IMR-90 (cell line): ENCODE results near the gene CDH23. TPM values are rescaled to one million over a fixed set of nuclear protein-coding genes. Genes with fewer than 3 reads are reported as not detected.

Source experiments
- ATAC-seq: fragments of 200-7000 bp; cut with Tn5 transposase; 2 replicates; pipeline ENCODE4 v1.9.1; 2020; ENCODE audit warnings: low read depth, mild to moderate bottlenecking, moderate library complexity
- BruUV-seq: library from RNA; stranded (reverse); fragments of 400-500 nt; replicated peaks from 2 replicates; lab custom pipeline; 2021; lab: Mats Ljungman, UMichigan
- CTCF ChIA-PET: fragments of 300-600 bp; formaldehyde crosslinking; extraction: SDS; loops from one replicate; lab custom pipeline; 2021; ENCODE audit warnings: antibody characterized with exemption; lab: Yijun Ruan, JAX
- POLR2A ChIA-PET: fragments of 300-600 bp; sonication (Branson Sonifier 250); formaldehyde crosslinking; loops from one replicate; lab custom pipeline; 2022; ENCODE audit warnings: antibody characterized with exemption; ENCODE audit not compliant: unreplicated experiment; lab: Charles Lee
- DNase-seq: peaks from one replicate; pipeline ENCODE4 v3.0.0; 2013
- H2AFZ ChIP-seq: replicated peaks from 2 replicates; pipeline ENCODE3; 2013; ENCODE audit warnings: low read length, mild to moderate bottlenecking; ENCODE audit not compliant: poor library complexity
- H2AK5ac ChIP-seq: 2 replicates; pipeline ENCODE4 v1.6.1; 2013; ENCODE audit warnings: low read depth, low read length, inconsistent platforms
- H2AK9ac ChIP-seq: replicated peaks from 2 replicates; pipeline ENCODE3; 2013; ENCODE audit warnings: mild to moderate bottlenecking, low read depth, low read length, moderate library complexity; ENCODE audit not compliant: poor library complexity
- H2BK120ac ChIP-seq: 2 replicates; pipeline ENCODE4 v1.6.1; 2013; ENCODE audit warnings: low read depth, low read length, inconsistent platforms
- H2BK15ac ChIP-seq: 3 replicates; pipeline ENCODE4 v1.6.1; 2013; ENCODE audit warnings: low read depth, low read length, inconsistent platforms
- H2BK20ac ChIP-seq: 2 replicates; pipeline ENCODE4 v1.6.1; 2013; ENCODE audit warnings: low read depth, mild to moderate bottlenecking, inconsistent platforms, low read length, moderate library complexity
- H2BK5ac ChIP-seq: 2 replicates; pipeline ENCODE4 v1.6.1; 2013; ENCODE audit warnings: mild to moderate bottlenecking, low read depth, low read length, inconsistent platforms; ENCODE audit not compliant: poor library complexity, severe bottlenecking
- H3K14ac ChIP-seq: replicated peaks from 2 replicates; pipeline ENCODE4 v1.6.1; 2013; ENCODE audit warnings: low read depth, low read length, inconsistent platforms
- H3K18ac ChIP-seq: 2 replicates; pipeline ENCODE4 v1.6.1; 2013; ENCODE audit warnings: low read depth, low read length, control low read depth
- H3K23ac ChIP-seq: 2 replicates; pipeline ENCODE4 v1.6.1; 2013; ENCODE audit warnings: low read depth, low read length, inconsistent platforms
- H3K27ac ChIP-seq: 2 replicates; pipeline ENCODE4 v1.5.1; 2013; ENCODE audit warnings: mild to moderate bottlenecking, control low read depth, low read length; ENCODE audit not compliant: insufficient read depth
- H3K27me3 ChIP-seq: 2 replicates; pipeline ENCODE4 v1.6.1; 2013; ENCODE audit warnings: low read length; ENCODE audit not compliant: control insufficient read depth, insufficient read depth
- H3K36me3 ChIP-seq: 2 replicates; pipeline ENCODE4 v1.6.1; 2013; ENCODE audit warnings: low read length, mixed read lengths; ENCODE audit not compliant: control insufficient read depth, insufficient read depth
- H3K4ac ChIP-seq: 2 replicates; pipeline ENCODE4 v1.6.1; 2013; ENCODE audit warnings: low read depth, low read length, inconsistent platforms
- H3K4me1 ChIP-seq: 2 replicates; pipeline ENCODE4 v1.6.1; 2013; ENCODE audit warnings: low read length, mixed read lengths; ENCODE audit not compliant: control insufficient read depth, insufficient read depth
- H3K4me2 ChIP-seq: 2 replicates; pipeline ENCODE4 v1.6.1; 2013; ENCODE audit warnings: low read depth, mild to moderate bottlenecking, control low read depth, low read length, moderate library complexity
- H3K4me3 ChIP-seq: 2 replicates; pipeline ENCODE4 v1.5.1; 2013; ENCODE audit warnings: low read depth, mild to moderate bottlenecking, control low read depth, low read length, moderate library complexity; ENCODE audit not compliant: insufficient read depth
- H3K56ac ChIP-seq: 2 replicates; pipeline ENCODE4 v1.6.1; 2013; ENCODE audit warnings: low read length, inconsistent platforms; ENCODE audit not compliant: insufficient read depth; ENCODE audit errors: extremely low read depth
- H3K79me1 ChIP-seq, 2 experiments: 2 replicates each; pipeline ENCODE4 v1.6.1; 2013; ENCODE audit warnings: low read length in 2 of 2, inconsistent platforms in 1 of 2, low read depth in 1 of 2
- H3K9ac ChIP-seq: 2 replicates; pipeline ENCODE4 v1.6.1; 2013; ENCODE audit warnings: low read depth, low read length, control low read depth
- H3K9me1 ChIP-seq: 2 replicates; pipeline ENCODE4 v1.6.1; 2013; ENCODE audit warnings: low read length, inconsistent platforms; ENCODE audit not compliant: insufficient read depth
- H3K9me3 ChIP-seq: 2 replicates; pipeline ENCODE4 v1.6.1; 2013; ENCODE audit warnings: low read length; ENCODE audit not compliant: control insufficient read depth, insufficient read depth
- H4K20me1 ChIP-seq: 2 replicates; pipeline ENCODE4 v1.6.1; 2013; ENCODE audit warnings: low read length, inconsistent platforms; ENCODE audit not compliant: insufficient read depth
- H4K5ac ChIP-seq: 2 replicates; pipeline ENCODE4 v1.6.1; 2013; ENCODE audit warnings: mild to moderate bottlenecking, low read depth, low read length, control low read depth
- H4K8ac ChIP-seq, 2 experiments: 2 replicates each; pipeline ENCODE4 v1.6.1; 2013; ENCODE audit warnings: low read depth in 2 of 2, low read length in 2 of 2, control low read depth in 1 of 2, inconsistent platforms in 1 of 2
- H4K91ac ChIP-seq: 2 replicates; pipeline ENCODE4 v1.6.1; 2013; ENCODE audit warnings: low read depth, low read length, inconsistent platforms; ENCODE audit not compliant: insufficient read depth
- BHLHE40 ChIP-seq: fragments of 150-350 bp; IDR thresholded peaks from 2 replicates; pipeline ENCODE4 v1.6.1; 2016; ENCODE audit warnings: mild to moderate bottlenecking, low read depth, low read length
- CEBPB ChIP-seq: IDR thresholded peaks from 2 replicates; pipeline ENCODE4 v1.6.1; 2012; ENCODE audit warnings: low read depth, low read length, improper control_type of control experiment
- CHD1 ChIP-seq: IDR thresholded peaks from 2 replicates; pipeline ENCODE4 v1.6.1; 2012; ENCODE audit warnings: low read depth, low read length, improper control_type of control experiment
- FOS ChIP-seq: fragments of 150-350 bp; IDR thresholded peaks from 2 replicates; pipeline ENCODE4 v1.6.1; 2016; ENCODE audit warnings: low read depth, low read length
- MAFK ChIP-seq: IDR thresholded peaks from 2 replicates; pipeline ENCODE4 v1.6.1; 2012; ENCODE audit warnings: low read depth, low read length, improper control_type of control experiment
- MAZ ChIP-seq: IDR thresholded peaks from 2 replicates; pipeline ENCODE4 v1.6.1; 2012; ENCODE audit warnings: low read depth, mild to moderate bottlenecking, low read length, improper control_type of control experiment, moderate library complexity, borderline replicate concordance
- MXI1 ChIP-seq: IDR thresholded peaks from 2 replicates; pipeline ENCODE4 v1.6.1; 2012; ENCODE audit warnings: low read depth, mild to moderate bottlenecking, low read length, moderate library complexity, borderline replicate concordance
- POLR2A ChIP-seq: IDR thresholded peaks from 2 replicates; pipeline ENCODE4 v1.6.1; 2012; ENCODE audit warnings: mild to moderate bottlenecking, low read depth, low read length
- RAD21 ChIP-seq: IDR thresholded peaks from 2 replicates; pipeline ENCODE4 v1.6.1; 2012; ENCODE audit warnings: low read length, improper control_type of control experiment
- RCOR1 ChIP-seq: IDR thresholded peaks from 2 replicates; pipeline ENCODE4 v1.6.1; 2012; ENCODE audit warnings: mild to moderate bottlenecking, low read length, improper control_type of control experiment; ENCODE audit not compliant: insufficient replicate concordance
- RFX5 ChIP-seq: IDR thresholded peaks from 2 replicates; pipeline ENCODE4 v1.8.0; 2012; ENCODE audit warnings: low read depth, mild to moderate bottlenecking, low read length, moderate library complexity
- WGBS, 2 experiments: methylation state at CpG; one replicate each; pipeline versions ENCODE4 v1.1.5 to v1.1.7; 2013; ENCODE audit warnings: missing lambda C conversion rate in 2 of 2; ENCODE audit not compliant: insufficient read length in 1 of 2; ENCODE audit errors: extremely low coverage in 2 of 2; 5-methylcytosine and 5-hydroxymethylcytosine counted together
- dilution Hi-C: fragments of 300-500 bp; cut with HindIII; formaldehyde crosslinking; loops from one replicate; pipeline ENCODE4 v1.14.3; 2018; ENCODE audit warnings: low sequenced_read_pairs; ENCODE audit not compliant: unreplicated experiment
- in situ Hi-C: fragments of 300-500 bp; cut with MboI; formaldehyde crosslinking; loops from 3 replicates; pipeline ENCODE4 v1.14.3; 2019; ENCODE audit warnings: low sequenced_read_pairs, inconsistent platforms, mixed read lengths
- intact Hi-C: fragments of 100-400 bp; cut with micrococcal nuclease; formaldehyde crosslinking; loops from 2 replicates; pipeline ENCODE4 v1.10.0; 2022
- polyA plus RNA-seq, 3 experiments: library from polyadenylated mRNA; depleted of rRNA; stranded (reverse); fragments of >200 nt; gene quantifications; 2 replicates each; pipeline ENCODE4 v1.2.3, GENCODE V29; 2012; ENCODE audit warnings: low replicate concordance in 1 of 3
- total RNA-seq: library from RNA; depleted of rRNA; stranded (reverse); fragments of >200 nt; gene quantifications from 2 replicates; pipeline ENCODE4 v1.2.3, GENCODE V29; 2012
- TF ChIP-seq, protein P1 (sequence below): fragments of 150-350 bp; IDR thresholded peaks from 2 replicates; pipeline ENCODE4 v1.6.1; 2017; ENCODE audit warnings: mild to moderate bottlenecking, antibody characterized with exemption, low read length, low read depth
- TF ChIP-seq, protein P2 (sequence below): fragments of 150-350 bp; IDR thresholded peaks from 2 replicates; pipeline ENCODE4 v1.6.1; 2016; ENCODE audit warnings: low read depth, mild to moderate bottlenecking, low read length, moderate library complexity, borderline replicate concordance
- TF ChIP-seq, protein P3 (sequence below): conservative IDR thresholded peaks from 2 replicates; pipeline ENCODE4 v1.5.1; 2012; ENCODE audit warnings: mild to moderate bottlenecking, low read depth, low read length, improper control_type of control experiment

CDH23 gene
- total and polyA plus RNA-seq, 2 of the 4 experiments (the other 2 are of a cell fraction): under 0.01 to 0.03 TPM

DNA sequence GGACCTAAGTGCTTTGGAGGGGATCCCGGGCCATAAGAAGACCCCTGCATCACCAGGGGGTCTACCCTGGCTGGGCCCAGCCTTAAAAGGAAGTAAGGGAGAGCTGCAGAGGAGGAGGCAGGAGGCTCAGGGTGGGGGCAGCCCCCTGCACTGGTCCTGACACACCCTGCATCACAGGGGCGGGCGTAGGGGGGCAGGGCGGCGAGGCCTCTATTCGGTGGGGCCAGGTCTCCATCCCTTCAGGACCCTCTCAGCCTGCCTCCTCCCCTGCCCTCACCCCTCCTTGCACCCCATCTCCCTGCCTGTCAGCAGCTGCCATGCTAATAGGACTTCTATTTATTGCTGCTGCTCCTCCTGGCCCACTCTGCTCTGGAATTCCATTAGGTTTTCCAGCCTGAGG lies 221.5 kb downstream of the CDH23 start (continued):
- TF ChIP-seq RAD21 (no peak), FOS (no peak), CHD1 (no peak), RCOR1 (no peak), MAZ (no peak)
- TF ChIP-seq, protein P1, sequence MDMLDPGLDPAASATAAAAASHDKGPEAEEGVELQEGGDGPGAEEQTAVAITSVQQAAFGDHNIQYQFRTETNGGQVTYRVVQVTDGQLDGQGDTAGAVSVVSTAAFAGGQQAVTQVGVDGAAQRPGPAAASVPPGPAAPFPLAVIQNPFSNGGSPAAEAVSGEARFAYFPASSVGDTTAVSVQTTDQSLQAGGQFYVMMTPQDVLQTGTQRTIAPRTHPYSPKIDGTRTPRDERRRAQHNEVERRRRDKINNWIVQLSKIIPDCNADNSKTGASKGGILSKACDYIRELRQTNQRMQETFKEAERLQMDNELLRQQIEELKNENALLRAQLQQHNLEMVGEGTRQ: no peak

DNA sequence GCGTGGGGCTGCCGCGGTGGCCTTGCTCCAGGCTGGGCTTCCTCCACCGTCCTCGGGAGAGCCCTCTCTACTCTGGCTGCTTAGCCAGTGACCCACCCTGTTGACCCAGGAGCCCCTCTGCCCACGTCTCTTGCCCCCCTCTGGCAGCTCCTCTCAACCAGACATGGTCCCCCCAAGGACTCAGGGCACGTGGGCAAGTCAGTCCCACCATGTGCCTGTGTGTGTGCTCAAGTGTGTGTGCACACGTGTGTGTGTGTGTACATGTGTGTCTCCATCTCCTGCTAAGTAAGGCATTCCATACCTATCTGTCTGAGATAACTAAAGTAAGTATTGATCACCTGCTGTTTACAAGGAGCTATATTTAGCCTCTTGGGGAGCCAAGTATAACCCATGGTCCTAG lies 221.9 kb downstream of the CDH23 start:
- POLR2A ChIA-PET: no interaction called here
- Histone ChIP-seq H3K27ac (no peak overlapping the region), H2BK120ac (no peak overlapping the region), H3K18ac (no peak overlapping the region), H3K4me1 (peaks cover 6% of the 10 kb centered on the region; the same call in 1 of the 2 replicates), H3K27me3 (peaks cover 19% of the 10 kb centered on the region), H3K4ac (no peak overlapping the region), H2BK20ac (no peak overlapping the region), H3K36me3 (no peaks in the 10 kb centered on the region), H2AFZ (no peak overlapping the region), H2BK15ac (no peak overlapping the region), H2AK5ac (no peak overlapping the region), H3K9ac (no peak overlapping the region), H4K8ac (no peak overlapping the region), H3K9me1 (no peaks in the 10 kb centered on the region), H4K20me1 (no peaks in the 10 kb centered on the region), H3K14ac (no peak overlapping the region), H4K91ac (no peak overlapping the region), H3K56ac (no peak overlapping the region), H3K9me3 (no peaks in the 10 kb centered on the region; the same call in 1 of the 2 replicates), H2BK5ac (no peak overlapping the region), H3K23ac (no peak overlapping the region), H4K5ac (no peak overlapping the region), H3K79me1 (no peaks in the 10 kb centered on the region), H3K4me3 (no peak overlapping the region), H3K4me2 (no peak overlapping the region), H2AK9ac (peak overlapping the region; percentile 39)
- no CpG with 5 or more reads among the region's 8 CpGs for WGBS, 2 experiments
- BruUV-seq: no TSS peak
- intact Hi-C loops (no loop called here), in situ Hi-C loops (no loop called here), dilution Hi-C loops (no loop called here)
- CTCF ChIA-PET: interaction anchor here (1.4 kb wide), 1 partner anchor 9 kb away, joined by 3 read pairs; no protein-coding TSS in a partner anchor
- ATAC-seq (no peak), DNase-seq (no peak)
- no peak for TF ChIP-seq MAFK
- no peak for TF ChIP-seq RAD21
- TF ChIP-seq FOS: no peak
- TF ChIP-seq RFX5: no peak
- no peak for TF ChIP-seq CHD1
- TF ChIP-seq MXI1: no peak
- TF ChIP-seq, protein P2, sequence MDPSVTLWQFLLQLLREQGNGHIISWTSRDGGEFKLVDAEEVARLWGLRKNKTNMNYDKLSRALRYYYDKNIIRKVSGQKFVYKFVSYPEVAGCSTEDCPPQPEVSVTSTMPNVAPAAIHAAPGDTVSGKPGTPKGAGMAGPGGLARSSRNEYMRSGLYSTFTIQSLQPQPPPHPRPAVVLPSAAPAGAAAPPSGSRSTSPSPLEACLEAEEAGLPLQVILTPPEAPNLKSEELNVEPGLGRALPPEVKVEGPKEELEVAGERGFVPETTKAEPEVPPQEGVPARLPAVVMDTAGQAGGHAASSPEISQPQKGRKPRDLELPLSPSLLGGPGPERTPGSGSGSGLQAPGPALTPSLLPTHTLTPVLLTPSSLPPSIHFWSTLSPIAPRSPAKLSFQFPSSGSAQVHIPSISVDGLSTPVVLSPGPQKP: no peak
- TF ChIP-seq POLR2A: no peak
- TF ChIP-seq, protein P3, sequence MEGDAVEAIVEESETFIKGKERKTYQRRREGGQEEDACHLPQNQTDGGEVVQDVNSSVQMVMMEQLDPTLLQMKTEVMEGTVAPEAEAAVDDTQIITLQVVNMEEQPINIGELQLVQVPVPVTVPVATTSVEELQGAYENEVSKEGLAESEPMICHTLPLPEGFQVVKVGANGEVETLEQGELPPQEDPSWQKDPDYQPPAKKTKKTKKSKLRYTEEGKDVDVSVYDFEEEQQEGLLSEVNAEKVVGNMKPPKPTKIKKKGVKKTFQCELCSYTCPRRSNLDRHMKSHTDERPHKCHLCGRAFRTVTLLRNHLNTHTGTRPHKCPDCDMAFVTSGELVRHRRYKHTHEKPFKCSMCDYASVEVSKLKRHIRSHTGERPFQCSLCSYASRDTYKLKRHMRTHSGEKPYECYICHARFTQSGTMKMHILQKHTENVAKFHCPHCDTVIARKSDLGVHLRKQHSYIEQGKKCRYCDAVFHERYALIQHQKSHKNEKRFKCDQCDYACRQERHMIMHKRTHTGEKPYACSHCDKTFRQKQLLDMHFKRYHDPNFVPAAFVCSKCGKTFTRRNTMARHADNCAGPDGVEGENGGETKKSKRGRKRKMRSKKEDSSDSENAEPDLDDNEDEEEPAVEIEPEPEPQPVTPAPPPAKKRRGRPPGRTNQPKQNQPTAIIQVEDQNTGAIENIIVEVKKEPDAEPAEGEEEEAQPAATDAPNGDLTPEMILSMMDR: no peak
- no peak for TF ChIP-seq CEBPB
- TF ChIP-seq BHLHE40: no peak
